GM12801 (cell line): ENCODE results near the gene DUS1L.

Source experiments
- TF ChIP-seq, protein P1 (sequence below): IDR thresholded peaks from one replicate; pipeline ENCODE4 v1.5.1; 2011; ENCODE audit warnings: control low read depth; ENCODE audit not compliant: insufficient read length; ENCODE audit errors: extremely low read depth

The DUS1L gene

DNA sequence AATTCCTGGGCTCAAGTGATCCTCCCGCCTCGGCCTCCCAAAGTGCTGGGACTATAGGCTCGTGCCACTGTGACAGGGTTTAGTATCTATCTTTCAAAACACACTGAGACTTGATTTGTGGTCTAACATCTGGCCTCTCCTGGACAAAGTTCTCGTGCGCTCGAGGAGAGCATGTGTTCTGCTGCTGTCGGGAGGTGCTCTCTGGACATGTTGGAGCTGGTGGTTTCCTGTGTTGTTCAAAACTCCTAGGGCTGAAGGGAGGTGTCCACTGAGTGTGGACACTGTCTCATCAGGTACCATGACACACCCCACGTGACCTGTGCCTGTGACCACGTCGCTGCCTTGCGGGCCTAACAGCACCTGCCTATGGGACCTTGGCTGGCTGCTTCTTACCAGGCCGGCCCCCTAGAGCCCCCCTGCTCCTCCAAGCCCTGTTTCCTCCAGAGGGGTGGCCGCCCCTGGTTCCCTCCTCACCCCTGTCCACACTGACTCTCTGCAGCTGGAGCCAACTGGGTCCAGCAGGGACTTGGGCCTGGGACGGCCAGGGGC, 19.6 kb downstream of the DUS1L start:
- TF ChIP-seq, protein P1, sequence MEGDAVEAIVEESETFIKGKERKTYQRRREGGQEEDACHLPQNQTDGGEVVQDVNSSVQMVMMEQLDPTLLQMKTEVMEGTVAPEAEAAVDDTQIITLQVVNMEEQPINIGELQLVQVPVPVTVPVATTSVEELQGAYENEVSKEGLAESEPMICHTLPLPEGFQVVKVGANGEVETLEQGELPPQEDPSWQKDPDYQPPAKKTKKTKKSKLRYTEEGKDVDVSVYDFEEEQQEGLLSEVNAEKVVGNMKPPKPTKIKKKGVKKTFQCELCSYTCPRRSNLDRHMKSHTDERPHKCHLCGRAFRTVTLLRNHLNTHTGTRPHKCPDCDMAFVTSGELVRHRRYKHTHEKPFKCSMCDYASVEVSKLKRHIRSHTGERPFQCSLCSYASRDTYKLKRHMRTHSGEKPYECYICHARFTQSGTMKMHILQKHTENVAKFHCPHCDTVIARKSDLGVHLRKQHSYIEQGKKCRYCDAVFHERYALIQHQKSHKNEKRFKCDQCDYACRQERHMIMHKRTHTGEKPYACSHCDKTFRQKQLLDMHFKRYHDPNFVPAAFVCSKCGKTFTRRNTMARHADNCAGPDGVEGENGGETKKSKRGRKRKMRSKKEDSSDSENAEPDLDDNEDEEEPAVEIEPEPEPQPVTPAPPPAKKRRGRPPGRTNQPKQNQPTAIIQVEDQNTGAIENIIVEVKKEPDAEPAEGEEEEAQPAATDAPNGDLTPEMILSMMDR, result no peak

DNA sequence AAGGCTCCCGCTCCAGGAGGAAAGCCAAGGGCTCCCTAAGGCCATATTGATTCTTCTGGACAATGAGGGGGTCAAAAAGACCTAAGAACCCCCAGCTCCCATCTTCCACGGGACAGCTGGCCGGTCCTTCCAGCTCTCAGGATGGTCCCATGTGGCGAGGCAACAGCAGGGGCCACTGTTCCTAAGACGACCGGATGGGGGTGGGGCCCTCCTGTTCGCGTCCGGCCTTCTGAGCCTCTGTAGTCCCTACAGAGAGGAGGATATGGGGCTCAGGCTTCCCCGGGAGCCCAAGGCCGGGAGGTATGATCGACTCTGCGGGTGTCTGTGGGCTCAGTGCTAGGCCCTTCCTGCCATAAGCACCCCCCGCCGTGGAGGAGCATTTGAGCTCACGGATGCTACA, 22.1 kb downstream of the DUS1L start:
- TF ChIP-seq, protein P1, result no peak

DNA sequence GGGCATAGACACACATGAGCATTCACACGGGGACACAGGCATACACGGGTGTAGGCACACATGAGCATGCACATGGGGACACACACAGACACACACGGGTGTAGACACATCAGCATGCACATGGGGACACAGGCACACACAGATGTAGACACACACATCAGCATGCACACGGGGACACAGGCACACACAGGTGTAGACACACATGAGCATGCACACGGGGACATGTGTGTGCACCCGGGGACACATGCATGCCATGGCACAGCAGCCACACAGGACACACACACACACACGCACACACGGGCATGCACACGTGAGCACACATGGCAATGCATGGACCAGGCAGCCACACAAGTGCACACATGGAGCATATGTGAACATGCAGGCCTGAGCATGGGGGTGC, 23.0 kb downstream of the DUS1L start:
- TF ChIP-seq, protein P1, result no peak

DNA sequence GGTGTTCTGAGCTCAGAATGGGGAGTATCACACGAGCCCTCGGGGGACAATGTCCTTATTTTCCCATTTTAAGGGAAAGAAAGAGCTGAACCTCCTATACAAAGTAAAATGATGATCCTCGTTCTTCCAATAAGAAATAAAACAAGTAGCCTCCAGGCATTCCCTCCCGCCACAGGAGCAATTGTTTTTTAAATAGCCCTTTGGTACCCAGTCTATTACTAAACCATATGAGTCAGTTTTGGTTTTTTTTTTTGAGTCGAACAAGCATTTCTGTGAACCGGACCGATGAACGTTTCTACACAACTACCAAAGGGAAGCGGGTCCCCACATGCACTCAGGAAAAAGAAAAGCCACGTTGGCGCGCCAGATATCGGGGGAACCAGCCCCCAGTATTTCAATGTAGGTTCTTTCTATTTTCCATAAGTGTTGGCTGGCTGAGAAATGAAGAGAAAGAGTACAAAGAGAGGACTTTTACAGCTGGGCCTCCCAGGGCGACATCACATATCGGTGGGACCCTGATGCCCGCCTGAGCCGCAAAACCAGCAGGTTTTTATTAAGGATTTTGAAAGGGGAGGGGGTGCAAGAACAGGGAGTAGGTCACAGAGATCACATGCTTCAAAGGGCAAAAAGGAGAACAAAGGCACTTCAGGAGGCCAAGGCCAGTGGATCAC, 24.3 kb downstream of the DUS1L start:
- TF ChIP-seq, protein P1, result no peak

DNA sequence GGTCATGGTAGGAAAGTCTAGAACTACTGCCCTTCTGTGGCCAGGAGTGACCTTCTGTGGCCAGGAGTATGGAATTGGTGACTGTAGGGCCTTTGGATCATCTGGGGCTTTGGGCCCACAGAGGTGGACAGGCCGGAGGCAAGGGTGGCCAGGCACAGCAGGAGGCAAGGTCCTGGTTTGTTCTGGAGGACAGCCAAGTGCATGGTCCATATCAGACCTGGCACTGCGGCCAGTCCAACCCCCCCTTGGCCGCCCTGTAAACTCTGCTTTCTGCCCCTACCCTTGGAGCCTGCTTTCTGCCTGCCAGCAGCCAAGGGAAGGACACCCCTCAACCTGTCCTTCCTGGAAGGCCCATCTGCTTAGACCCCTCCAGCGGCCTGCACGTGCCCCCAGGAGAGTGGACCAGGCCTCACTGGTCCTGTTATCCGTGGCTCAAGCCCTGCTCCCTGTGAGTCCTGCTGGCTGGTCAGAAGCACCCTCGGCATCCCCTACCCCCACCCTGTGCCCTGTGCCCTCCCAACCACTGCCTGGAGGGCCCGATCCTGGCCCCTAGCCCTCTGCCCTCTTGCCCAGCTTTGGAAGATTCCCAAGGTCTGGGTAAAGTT, 25.8 kb downstream of the DUS1L start:
- TF ChIP-seq, protein P1, result no peak

DNA sequence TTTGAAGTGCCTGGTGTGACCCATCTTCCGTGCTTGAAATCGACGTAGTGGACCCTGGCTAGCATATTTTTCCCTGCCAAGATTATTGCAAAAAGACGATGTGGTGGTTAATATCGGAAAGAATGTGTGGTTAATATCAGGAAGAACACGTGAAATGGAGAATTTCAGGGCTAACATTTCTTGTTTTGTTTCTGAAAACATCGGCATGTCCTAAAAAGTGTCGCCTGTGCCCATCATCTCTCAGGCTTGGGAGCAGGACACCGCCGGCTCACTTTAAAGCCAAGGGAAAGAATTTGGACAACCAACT, 27.8 kb downstream of the DUS1L start:
- TF ChIP-seq, protein P1, result no peak

DNA sequence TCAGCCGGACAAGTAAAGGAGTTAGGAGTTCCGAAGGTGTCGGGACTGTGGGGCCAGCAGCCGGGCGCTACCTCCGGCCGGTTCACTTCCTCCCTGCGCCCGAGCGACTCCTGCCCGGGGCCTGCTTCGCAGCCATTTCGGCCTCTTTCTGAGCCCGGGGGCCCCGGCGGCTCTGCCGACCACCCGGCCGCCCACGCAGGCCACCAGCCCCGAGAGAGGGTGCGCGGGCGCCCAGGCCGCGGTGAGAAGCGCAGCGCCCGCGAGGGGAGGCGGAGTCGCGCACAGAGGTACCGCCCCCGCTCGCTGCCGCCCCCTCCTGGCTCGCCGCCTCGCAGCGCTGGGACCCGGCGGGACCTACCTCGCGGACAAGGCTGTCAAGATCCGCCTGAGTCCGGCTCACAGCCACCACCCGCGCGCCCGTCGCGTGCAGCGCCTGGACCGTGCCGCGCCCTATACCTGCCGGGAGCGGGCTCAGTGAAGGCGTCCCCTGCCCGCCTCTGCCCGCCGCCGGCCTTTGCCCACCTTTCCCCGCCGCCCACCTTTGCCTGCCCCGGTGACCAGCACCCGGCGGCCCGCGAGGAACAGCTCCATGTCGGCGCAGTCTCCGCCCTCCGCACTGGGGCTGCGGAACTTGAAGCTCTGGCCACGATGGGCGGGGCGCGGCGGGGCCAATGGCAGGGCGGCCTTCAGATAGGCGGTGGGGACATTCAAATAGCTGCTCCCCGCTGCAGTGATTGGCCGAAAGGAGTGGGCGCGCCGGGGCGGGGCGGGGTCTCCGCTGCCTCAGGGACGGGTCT, 28.3 kb downstream of the DUS1L start, which contains the start of gene DCXR:
DCXR (minus strand) TSS at position 606 of the 797 bp plus-strand sequence; CDS start at position 591, 15 bp downstream.
- TF ChIP-seq, protein P1, result no peak
